C4-2B (cell line): ENCODE data around the gene MYD88.

Experiments
- CTCF ChIP-seq: fragments of 450-650 bp; conservative IDR thresholded peaks from 2 replicates; pipeline ENCODE4 v1.5.1; 2017; ENCODE audit warnings: mild to moderate bottlenecking
- ZFX ChIP-seq: fragments of 450-650 bp; IDR thresholded peaks from 2 replicates; pipeline ENCODE4 v1.6.1; 2017

- TF ChIP-seq CTCF (no peak), ZFX (no peak)
Observed at GRCh38 chr3:38151667-38152265, 13.3 kb downstream of the MYD88 start.
